HG03571 (cell line): ENCODE data around the gene MYO15B.

Experiments used
- ATAC-seq: cut with Tn5 transposase; IDR thresholded peaks from one replicate; pipeline ENCODE4 v1.9.1; 2021; ENCODE audit not compliant: unreplicated experiment

Gene MYO15B

DNA sequence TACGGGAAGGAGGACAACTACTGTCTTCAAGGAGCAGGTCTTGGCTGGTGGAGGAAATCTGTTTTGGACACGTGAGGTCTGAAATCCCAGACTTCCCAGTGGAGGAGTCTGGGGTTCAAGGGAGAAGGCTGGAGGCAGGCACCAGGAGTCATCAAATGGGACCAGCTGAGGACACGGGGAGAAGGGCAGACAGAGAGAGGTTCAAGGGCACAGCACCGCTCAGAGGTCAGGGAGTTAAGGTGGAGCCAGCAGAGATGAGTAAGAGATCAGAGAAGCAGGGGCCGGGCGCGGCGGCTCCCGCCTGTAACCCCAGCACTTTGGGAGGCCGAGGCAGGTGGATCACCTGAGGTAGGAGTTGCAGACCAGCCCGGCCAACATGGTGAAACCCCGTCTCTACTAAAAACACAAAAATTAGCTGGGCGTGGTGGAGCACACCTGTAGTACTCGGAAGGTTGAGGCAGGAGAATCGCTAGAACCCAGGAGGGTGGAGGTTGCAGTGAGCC is 35.2 kb downstream of the MYO15B start:
- ATAC-seq = no peak

DNA sequence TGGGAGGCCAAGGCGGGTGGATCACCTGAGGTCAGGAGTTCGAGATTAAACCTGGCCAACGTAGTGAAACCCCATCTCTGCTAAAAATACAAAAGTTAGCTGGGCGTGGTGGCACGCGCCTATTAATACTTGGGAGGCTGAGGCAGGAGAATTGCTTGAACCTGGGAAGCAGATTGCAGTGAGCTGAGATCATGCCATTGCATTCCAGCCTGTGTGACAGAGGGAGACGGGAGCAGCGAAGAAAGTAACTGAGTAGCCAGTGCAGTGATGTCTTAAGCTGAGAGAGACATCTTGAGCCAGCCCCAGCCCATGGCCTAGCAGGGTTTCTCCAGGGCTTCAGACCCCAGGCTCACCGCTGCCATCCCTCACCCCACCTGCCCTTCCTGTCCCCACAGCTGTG is 35.8 kb downstream of the MYO15B start:
- no peak for ATAC-seq

DNA sequence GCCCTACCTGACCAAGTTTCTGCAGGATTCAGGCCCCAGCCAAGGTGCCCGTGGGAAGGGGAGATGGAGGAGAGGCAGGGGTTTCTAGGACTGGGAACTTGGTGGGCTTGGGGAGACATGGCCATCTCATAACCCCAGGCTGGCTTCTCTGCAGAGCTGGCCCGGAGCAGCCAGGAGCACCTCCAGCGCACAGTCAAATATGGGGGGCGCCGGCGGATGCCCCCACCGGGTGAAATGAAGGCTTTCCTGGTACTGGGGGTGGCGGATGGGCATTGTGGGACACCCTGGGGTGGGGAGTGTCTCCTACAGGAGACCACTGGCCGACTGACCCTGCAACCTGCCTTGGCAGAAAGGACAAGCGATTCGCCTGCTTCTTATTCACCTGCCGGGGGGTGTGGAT is 36.4 kb downstream of the MYO15B start:
- ATAC-seq = no peak

DNA sequence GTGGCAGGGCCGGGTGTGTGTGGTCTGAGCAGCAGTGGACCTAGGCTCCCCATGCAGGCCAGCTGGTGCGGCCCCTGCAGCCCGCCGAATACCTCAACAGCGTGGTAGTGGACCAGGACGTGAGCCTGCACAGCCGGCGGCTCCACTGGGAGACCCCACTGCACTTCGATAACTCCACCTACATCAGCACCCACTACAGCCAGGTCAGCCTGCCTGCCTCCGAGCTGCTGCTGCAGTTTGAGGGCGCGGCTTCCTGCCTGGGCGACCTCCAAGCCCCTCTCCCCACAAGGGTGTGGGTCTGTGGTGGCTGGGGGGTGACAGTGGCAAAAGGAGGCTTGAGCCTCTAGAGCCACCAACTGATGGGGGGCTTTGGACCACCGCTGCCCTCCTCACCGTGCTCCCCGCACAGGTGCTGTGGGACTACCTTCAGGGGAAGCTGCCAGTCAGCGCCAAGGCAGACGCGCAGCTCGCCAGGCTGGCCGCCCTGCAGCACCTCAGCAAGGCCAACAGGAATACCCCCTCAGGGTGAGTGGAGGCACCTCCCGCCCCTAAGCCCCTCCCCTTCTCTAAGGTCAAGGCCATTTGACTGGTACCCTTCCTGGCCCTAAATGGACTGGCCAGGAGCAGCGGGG is 37.2 kb downstream of the MYO15B start:
- no peak for ATAC-seq

DNA sequence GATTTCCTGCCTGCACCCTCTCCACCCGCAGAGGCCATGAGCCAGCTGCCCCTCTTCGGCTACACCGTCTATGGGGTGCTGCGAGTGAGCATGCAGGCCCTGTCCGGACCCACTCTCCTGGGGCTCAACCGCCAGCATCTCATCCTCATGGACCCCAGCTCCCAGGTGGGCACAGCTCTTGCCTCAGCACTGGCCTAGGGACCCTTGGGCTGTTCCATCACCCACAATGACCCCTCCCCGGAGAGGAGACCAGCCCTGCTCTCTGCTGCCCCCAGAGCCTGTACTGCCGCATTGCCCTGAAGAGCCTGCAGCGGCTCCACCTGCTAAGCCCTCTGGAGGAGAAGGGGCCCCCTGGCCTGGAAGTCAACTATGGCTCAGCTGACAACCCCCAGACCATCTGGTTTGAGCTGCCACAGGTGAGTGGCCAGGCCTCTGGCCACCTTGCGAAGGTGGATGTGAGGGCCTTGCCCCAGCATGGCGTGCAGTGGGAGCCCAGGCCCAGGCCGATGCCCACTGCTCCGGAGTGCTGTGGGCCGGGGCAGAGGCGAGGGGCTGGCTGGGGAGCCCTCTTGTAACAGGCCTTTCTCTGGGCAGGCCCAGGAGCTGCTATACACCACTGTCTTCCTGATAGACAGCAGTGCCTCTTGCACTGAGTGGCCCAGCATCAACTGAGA is 38.4 kb downstream of the MYO15B start:
- no peak for ATAC-seq

DNA sequence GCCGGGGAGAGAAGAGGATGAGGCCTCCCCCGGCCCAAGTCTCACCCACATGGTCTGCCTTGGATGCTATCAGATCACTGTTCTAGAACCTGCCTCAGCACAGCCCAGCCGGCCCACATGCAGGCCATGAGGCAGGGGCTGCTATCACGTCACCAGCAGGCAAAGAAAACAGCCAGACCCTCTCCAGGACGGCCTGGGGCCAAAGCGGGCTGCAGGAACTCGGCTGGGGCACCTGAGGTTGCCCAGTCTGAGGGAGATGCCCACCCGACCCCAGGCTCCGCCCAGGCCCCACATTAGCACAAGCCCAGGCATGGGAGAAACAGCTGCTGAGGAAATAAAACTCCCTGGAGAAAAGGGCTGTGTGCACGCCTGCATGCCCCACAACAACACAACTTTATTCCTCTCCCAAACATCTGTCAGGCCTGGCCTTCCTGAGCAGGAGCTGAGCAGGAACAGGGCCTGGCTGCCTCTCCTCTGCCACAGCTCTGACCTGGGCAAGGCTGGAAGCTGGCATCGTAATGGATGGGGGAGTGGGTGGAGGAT is 39.0 kb downstream of the MYO15B start:
- no peak for ATAC-seq

DNA sequence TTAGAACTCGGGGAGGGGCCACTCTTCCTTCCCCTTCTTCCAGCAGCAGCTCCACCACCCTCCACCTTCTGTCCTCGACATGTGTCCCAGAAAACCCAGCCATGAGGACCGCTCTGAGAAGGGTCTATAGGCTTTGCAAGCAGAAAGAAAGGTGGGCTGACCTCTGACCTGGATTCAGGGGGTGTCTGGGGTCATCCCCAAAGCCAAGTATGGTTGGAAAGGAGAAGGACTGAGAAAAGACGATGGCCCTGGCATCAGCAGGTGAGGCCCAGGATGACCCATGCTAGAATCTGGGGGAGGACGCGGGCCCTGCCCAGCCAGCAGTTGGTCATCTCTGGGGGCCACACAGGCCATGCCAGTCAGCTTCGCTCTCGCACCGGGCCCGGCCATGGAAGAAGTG is 39.5 kb downstream of the MYO15B start:
- ATAC-seq = no peak

DNA sequence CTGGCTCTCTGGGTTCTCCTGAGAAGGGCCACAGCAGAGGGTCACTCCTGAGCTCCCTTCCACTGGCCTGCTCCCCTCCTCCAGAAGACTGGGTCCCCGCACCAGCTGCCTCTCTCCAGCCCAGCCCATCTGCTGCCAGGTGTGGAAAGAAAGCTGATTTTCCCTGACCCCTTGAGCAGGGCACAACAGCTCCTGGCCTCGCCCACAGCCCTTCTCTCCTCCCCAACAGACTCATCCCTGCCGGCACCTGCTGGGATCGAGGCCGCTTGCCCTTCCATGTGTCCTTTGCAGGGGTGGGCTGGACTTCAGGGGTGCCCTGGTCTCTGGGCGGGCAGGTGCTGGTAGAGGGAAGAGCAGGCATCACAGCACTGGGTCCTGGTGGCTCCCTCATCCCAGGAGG is 40.8 kb downstream of the MYO15B start:
- ATAC-seq = no peak

DNA sequence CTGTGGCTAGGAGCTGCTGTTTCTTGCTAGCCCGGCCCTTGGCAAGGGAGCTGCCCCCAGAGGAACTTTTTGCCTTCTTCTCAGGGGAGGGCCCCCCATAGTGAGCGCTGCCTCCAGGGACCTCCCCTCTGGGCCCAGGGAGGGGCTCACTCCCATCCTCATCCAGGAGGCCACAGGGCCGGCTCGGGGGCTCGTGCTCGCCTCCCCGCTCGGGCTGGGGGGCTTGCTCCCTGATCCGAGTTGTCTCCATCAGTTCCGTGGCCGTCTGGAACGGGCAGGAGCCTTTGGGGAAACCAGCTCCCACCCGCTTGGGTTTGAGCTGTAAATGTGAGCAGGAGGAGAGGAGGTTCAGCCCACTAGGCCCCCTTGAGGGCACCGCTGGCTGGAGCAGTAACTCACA is 41.6 kb downstream of the MYO15B start:
- no peak for ATAC-seq

DNA sequence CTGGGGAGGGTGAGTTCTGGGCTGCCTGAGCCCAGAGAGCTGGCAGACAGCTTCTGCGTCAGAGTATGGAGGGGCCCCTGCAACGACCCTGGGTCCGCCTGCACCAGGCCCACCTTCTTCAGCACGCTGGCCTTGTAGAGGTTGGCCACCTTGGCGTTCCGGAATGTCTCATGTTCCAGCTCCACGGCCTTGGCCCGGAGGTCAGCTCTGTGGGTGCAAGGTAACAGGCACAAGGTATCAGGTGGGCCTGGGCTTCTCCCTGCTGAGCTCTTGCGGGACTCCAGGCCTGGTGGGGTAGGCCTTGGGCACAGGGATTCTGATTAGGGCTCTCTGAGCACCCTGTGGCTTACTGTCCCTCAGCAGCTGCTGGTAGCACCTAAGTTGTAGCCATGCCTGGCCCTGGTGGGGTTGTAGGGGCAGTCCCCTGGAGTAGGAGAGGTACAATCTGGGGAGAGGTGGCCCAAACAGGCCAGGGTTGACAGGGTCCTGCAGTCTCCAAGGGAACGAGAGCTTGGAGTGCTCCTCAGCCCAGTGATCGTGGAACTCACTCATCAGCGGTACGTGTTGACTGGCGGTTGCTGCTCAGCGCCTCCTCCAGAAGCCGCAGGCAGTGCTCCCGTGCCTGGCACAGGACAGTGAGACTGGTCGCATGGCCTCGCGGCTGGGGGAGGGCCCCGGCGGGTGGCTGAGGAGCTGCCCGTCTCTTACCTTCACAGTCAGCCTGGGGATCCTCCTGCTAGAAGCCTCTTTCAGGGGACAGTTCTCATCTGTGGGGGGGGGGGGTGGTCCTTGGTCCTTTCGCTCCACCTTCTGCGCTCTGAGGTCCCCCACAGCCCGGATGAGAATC is 42.7 kb downstream of the MYO15B start:
- no peak for ATAC-seq

DNA sequence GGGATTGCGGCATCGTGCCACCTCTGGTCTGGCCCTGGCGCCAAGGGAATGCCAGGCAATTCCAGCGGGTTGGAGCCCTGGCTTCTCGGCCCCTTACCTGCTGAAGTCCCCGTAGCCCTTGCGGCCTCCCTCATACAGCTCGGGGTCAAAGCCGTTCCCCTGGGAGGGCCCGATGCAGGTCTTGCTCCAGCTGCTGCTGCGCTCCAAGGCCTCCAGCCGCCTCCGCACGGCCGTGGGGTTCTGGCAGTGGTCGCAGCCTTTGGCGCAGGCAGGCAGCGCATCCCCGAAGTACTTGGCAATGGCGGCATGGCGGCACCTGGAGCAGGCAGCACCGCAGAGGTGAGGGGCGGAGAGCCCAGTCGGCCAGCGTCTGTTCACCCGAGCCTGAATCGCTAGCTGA is 43.8 kb downstream of the MYO15B start:
- no peak for ATAC-seq

DNA sequence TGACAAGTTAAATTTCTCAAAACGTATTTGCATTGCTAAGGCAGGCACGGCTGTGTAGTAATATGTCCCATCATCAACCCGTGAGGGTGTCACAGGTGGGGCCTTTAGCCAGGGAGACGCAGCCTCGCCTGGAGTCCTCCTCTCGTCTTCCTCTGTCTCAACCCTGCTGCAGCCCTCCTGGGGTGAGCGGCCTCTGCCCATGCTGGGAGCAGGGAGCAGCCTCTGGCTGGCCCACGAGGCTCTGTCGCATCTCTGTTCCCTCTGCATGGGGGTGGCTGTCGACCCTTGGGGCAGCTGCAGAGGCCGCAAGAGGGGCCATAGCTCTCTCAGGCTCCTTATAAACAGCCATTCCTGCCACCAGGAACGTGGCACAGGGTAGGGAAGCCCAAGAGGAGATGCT is 44.8 kb downstream of the MYO15B start:
- no peak for ATAC-seq

DNA sequence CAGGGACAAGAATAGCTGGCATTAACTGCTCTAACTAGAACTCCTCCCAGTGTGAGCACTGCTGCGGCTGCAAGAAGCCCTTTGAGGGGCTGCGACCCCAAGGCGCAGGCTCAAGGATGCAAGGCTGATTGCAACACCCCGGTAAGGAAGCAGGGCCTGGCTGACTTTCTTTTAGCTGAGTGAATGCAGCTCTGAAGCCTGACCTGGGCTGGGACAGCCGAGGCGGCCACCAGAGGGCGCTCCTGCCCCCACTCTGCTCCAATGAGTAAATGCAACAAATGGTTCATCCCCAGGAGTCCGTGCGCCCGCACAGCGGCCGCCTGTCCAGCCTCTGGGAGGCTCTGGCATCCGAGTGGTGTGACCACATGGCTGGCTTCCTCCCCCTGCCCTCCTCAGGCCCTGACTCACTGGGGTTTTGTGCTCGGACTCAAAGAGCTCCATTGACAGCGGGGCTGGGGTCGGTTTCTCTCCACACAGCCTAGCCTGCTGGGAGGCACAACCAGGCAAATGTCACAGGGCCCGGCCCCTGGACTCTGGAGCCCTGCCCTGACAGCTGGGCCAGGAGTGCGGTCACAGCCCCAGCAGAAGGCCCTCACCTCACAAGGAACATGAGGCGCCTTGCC is 45.4 kb downstream of the MYO15B start, which contains the start of gene SMIM5:
SMIM5 (plus strand) TSS at position 572 of the 623 bp plus-strand sequence. CDS start 6,768 bp downstream, outside the sequence.
- ATAC-seq = no peak

DNA sequence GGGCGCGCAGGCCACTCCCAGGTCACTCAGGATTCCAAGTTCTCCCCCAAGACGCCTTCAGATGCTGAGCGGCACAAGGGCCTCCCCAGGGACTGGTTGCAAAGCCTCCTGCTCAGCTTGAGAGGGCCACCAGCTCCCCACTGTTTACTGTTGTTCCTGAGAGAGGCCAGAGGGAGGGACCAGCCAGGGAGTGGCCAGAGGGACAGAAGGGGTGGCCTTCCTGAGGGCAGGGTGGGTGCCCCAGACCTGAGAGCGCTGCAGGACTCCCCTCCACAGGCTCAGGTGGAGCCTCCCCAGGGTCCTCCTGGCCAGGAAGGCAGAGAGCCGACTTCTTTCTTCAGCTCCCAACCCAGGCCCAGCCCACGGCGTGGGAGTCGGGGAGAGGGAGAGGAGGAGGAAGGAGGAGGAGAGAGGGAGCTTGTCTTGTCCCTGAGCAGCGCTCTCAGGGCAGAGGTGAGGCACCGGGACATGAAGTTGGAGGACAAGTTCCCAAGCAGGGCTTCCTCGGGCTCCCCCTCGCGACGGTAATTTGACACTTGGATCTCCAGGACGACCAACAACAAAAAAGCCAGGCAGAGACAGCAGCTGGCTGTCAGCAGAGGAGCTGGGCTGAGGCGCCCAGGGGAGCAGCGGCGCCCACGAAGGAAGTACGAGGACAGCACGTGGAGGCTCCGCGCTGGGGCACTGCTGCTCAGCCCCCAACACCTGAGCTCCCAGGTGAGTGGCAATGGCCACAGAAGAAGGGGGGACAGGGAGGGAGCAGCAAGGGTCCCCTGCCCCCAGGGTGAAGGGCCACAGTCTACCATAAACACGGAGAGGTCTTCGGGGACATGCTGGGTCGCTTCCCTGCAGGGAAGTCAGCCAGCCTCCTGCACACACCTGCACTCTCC is 46.1 kb downstream of the MYO15B start:
- no peak for ATAC-seq

DNA sequence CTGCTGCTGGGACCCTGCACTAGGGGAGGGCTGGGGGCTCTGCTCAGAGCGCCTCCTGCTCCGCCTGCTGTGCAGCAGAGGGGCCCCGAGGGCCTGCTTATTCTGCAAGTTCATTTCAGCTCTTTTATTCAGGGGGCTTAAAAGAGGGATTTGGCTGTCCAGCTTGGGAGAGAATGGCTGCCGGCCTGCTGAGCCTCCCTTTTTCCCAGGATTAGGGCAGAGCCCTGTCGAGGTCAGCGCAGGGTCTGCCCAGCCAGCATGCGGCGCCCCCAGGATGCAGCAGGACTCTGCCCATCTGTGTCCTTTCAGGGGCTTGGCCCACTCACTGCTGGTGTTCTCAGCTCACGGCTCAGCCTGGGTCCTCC is 46.8 kb downstream of the MYO15B start:
- no peak for ATAC-seq

DNA sequence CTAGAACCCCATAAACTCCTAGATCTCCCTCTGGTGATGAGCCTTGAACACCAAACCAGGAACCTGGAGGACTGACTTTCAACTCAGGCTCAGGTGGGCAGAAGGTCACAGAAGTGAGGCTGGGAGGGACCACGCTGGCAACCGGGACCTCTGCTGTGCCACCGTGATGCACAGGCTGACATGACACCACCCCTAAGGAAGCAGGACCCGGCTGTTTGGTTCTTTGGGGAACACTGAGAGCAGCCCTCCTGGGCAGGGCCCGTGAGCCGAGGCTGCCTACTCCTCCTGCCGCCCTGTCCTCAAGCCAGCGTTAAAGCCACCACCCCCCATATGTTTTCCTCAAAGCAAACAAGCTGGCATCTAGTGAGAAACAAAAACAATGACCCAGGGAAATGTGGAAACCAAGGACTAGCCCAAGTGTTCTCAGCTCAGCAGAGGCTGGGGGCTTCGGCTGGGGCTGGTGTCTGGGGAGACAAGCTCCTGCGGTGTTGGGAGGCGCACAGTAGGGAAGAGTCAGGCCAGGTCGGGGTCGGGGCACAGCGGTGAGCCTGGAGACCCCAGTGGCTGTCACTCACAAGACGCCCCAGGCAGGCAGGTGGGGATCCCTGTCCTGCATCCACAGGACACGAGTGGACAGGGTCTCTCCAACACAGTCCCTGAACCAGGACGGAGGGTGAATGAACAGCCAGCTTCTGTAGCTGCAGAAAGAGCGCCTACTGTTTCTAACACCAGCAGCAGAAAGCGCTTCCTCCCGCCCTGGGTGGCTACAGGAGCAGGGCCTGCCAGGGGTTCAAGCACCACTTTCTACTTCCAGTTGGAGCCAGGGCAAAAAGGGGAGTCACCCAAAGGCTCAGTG is 47.4 kb downstream of the MYO15B start:
- no peak for ATAC-seq

DNA sequence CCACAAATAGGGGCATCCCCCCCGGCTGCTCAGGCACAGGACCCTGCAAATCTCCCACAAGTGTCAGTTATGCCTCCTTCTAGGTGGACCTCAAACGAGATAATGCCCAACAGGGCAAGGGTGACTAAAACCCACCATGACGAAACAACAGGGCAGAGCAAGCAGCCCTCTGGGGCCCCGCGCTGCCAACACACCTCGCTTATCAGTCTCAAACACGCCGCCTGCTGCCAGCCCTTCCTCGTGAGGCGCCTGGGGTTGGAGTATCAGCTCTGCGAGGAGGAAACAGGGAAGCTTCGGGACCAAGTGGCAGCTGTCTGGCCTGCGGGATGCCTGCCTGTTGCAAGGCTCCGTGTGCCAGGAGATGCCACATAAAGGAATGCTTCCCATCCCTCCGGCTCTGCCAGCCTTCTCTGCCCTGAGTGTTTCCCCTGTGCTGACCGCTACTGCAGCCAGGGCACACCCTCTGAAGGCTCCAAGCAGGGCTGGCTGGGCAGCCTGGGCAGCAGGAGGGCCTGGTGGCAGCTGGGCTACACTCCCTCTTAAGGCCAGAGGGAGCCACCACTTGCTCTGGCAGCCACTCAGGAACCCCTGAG is 48.1 kb downstream of the MYO15B start:
- ATAC-seq = no peak

DNA sequence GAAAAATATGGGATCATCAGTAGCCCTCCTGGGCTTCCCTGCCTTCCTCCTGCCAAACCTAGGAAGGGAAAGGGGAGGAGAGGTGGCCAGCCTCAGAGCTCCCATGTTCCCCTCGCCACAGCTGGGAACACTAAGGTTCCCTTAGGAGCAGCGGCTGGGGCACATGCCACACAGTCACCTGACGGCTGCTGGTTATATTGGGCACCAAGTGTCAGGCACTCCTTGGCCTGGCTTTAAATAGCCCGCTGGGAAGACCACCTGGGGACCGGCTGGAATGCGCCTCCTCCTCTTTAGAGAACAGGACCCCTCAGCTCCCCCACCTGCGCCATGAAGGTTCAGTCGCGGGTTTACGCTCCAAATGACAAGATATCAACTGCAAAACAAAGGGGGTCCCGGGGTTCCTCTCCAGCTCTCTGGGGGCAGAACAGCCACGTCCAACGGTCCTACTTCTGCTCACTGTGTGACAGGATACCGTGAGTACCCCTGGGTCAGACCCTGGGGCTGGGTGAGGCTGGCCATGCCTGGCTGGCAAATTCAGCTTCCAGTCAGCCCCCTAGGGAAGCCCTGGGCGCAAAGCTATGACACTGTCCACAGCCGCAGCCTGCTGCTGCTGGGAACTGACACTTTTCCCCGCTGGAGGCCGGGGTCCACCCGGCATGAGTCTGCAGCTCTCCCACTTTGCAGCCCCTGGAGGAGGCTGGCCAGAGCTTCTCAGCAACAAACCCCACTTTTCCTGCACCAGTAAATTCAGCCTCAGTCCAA is 49.0 kb downstream of the MYO15B start:
- no peak for ATAC-seq
